ENCODE data around the gene PKP1. TPM values are rescaled to one million over a fixed set of nuclear protein-coding genes. Genes with fewer than 3 reads are reported as not detected.

Gene PKP1
- total and polyA plus RNA-seq, 10 of the 15 experiments (the other 5 are each of a cell fraction or from before 2014, with no cell fraction given), result 0.03 TPM; not detected in 9

DNA sequence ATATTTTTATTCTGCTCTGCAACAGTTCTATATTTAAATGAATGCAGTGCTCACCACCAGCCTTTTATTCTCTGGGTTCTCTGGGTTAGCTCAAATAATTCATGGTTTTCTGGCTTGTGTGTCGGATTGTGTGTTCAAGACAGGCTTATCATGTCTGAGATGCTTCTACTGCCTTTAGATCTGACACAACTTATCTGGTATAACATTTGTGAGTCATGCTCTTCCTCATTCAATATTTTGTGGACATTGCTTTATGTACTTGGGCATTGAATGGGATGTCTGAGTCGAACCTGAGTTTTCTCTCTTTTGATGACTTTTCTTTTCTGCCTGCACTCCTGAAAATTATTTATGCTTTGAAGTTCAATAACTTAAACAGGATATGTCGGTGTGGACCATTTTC is 17.6 kb upstream of the PKP1 start:
- intact Hi-C loops (cut with micrococcal nuclease; ENCODE audit: unreplicated experiment), result no loop called here
- H3K79me2 ChIP-seq (ENCODE audit: control insufficient read depth, insufficient read depth, low read length), result no peaks in the 10 kb centered on the region
- H3K36me3 ChIP-seq (ENCODE audit: control insufficient read depth in 2 of 2, insufficient read depth in 2 of 2, low read length in 1 of 2), result no peaks in the 10 kb centered on the region
- no peaks in the 10 kb centered on the region for H3K4me1 ChIP-seq (ENCODE audit: control insufficient read depth, insufficient read depth, low read length)
- 0% methylated on average over 3 of the region's 3 CpGs for WGBS (ENCODE audit: insufficient coverage, insufficient replicate concordance, low lambda C conversion rate, missing lambda C conversion rate)
- H3K9me3 ChIP-seq (replicated peaks; ENCODE audit: control insufficient read depth, insufficient read depth, low read length), result no peaks in the 10 kb centered on the region
- BruUV-seq (replicated peaks), result no TSS peak
- ChIA-PET POLR2A (no interaction called here), CTCF (no interaction called here), RAD21 (ENCODE audit: unreplicated experiment) (no interaction called here), SMC1A (ENCODE audit: uncharacterized antibody, unreplicated experiment) (interaction anchor here (0.6 to 1.1 kb wide), 2 partner anchors 12 to 109 kb away, joined by 3 read pairs; no protein-coding TSS in a partner anchor)
- no peaks in the 10 kb centered on the region; a peak in 3 of 4 replicates for H3K27me3 ChIP-seq (replicated peaks in 1 of 2; ENCODE audit: control insufficient read depth in 2 of 2, insufficient read depth in 2 of 2, low read length in 1 of 2)
- FAIRE-seq, result no peak
- in situ Hi-C loops (cut with MboI), result no loop called here
- no peak overlapping the region for H3K27ac ChIP-seq (ENCODE audit: control insufficient read depth, insufficient read depth)
- no peak overlapping the region for H3K4me2 ChIP-seq (ENCODE audit: control insufficient read depth, insufficient read depth)
- no peaks in the 10 kb centered on the region for H4K20me1 ChIP-seq (ENCODE audit: control insufficient read depth, insufficient read depth)
- DNase-seq (ENCODE audit: low read depth, low spot score), result no peak
- no peak for ATAC-seq
- no peak overlapping the region for H3K4me3 ChIP-seq
- H2AFZ ChIP-seq (ENCODE audit: control insufficient read depth, low read depth, low read length), result no peak overlapping the region
- H3K9ac ChIP-seq (ENCODE audit: control insufficient read depth, insufficient read depth, low read length), result no peak overlapping the region
- TF ChIP-seq, protein P1, sequence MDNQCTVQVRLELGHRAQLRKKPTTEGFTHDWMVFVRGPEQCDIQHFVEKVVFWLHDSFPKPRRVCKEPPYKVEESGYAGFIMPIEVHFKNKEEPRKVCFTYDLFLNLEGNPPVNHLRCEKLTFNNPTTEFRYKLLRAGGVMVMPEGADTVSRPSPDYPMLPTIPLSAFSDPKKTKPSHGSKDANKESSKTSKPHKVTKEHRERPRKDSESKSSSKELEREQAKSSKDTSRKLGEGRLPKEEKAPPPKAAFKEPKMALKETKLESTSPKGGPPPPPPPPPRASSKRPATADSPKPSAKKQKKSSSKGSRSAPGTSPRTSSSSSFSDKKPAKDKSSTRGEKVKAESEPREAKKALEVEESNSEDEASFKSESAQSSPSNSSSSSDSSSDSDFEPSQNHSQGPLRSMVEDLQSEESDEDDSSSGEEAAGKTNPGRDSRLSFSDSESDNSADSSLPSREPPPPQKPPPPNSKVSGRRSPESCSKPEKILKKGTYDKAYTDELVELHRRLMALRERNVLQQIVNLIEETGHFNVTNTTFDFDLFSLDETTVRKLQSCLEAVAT (IDR thresholded peaks at IDR 0.05), result no peak
- no peak for TF ChIP-seq FOXM1 (IDR thresholded peaks at IDR 0.05; ENCODE audit: low read depth, low read length)
- TF ChIP-seq, protein P2, sequence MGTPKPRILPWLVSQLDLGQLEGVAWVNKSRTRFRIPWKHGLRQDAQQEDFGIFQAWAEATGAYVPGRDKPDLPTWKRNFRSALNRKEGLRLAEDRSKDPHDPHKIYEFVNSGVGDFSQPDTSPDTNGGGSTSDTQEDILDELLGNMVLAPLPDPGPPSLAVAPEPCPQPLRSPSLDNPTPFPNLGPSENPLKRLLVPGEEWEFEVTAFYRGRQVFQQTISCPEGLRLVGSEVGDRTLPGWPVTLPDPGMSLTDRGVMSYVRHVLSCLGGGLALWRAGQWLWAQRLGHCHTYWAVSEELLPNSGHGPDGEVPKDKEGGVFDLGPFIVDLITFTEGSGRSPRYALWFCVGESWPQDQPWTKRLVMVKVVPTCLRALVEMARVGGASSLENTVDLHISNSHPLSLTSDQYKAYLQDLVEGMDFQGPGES (IDR thresholded peaks at IDR 0.05), result no peak
- TF ChIP-seq ZNF217 (IDR thresholded peaks at IDR 0.05), result no peak
- TF ChIP-seq SMC3 (IDR thresholded peaks at IDR 0.05; ENCODE audit: borderline replicate concordance, low read length), result no peak
- TF ChIP-seq, protein P3, sequence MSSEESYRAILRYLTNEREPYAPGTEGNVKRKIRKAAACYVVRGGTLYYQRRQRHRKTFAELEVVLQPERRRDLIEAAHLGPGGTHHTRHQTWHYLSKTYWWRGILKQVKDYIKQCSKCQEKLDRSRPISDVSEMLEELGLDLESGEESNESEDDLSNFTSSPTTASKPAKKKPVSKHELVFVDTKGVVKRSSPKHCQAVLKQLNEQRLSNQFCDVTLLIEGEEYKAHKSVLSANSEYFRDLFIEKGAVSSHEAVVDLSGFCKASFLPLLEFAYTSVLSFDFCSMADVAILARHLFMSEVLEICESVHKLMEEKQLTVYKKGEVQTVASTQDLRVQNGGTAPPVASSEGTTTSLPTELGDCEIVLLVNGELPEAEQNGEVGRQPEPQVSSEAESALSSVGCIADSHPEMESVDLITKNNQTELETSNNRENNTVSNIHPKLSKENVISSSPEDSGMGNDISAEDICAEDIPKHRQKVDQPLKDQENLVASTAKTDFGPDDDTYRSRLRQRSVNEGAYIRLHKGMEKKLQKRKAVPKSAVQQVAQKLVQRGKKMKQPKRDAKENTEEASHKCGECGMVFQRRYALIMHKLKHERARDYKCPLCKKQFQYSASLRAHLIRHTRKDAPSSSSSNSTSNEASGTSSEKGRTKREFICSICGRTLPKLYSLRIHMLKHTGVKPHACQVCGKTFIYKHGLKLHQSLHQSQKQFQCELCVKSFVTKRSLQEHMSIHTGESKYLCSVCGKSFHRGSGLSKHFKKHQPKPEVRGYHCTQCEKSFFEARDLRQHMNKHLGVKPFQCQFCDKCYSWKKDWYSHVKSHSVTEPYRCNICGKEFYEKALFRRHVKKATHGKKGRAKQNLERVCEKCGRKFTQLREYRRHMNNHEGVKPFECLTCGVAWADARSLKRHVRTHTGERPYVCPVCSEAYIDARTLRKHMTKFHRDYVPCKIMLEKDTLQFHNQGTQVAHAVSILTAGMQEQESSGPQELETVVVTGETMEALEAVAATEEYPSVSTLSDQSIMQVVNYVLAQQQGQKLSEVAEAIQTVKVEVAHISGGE (CRISPR knock-in tag; IDR thresholded peaks at IDR 0.05), result no peak
- TF ChIP-seq, protein P4, sequence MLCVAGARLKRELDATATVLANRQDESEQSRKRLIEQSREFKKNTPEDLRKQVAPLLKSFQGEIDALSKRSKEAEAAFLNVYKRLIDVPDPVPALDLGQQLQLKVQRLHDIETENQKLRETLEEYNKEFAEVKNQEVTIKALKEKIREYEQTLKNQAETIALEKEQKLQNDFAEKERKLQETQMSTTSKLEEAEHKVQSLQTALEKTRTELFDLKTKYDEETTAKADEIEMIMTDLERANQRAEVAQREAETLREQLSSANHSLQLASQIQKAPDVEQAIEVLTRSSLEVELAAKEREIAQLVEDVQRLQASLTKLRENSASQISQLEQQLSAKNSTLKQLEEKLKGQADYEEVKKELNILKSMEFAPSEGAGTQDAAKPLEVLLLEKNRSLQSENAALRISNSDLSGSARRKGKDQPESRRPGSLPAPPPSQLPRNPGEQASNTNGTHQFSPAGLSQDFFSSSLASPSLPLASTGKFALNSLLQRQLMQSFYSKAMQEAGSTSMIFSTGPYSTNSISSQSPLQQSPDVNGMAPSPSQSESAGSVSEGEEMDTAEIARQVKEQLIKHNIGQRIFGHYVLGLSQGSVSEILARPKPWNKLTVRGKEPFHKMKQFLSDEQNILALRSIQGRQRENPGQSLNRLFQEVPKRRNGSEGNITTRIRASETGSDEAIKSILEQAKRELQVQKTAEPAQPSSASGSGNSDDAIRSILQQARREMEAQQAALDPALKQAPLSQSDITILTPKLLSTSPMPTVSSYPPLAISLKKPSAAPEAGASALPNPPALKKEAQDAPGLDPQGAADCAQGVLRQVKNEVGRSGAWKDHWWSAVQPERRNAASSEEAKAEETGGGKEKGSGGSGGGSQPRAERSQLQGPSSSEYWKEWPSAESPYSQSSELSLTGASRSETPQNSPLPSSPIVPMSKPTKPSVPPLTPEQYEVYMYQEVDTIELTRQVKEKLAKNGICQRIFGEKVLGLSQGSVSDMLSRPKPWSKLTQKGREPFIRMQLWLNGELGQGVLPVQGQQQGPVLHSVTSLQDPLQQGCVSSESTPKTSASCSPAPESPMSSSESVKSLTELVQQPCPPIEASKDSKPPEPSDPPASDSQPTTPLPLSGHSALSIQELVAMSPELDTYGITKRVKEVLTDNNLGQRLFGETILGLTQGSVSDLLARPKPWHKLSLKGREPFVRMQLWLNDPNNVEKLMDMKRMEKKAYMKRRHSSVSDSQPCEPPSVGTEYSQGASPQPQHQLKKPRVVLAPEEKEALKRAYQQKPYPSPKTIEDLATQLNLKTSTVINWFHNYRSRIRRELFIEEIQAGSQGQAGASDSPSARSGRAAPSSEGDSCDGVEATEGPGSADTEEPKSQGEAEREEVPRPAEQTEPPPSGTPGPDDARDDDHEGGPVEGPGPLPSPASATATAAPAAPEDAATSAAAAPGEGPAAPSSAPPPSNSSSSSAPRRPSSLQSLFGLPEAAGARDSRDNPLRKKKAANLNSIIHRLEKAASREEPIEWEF (IDR thresholded peaks at IDR 0.05; ENCODE audit: insufficient replicate concordance, low read depth, low read length), result no peak
- TF ChIP-seq MTA3 (IDR thresholded peaks at IDR 0.05; ENCODE audit: borderline replicate concordance, low read length), result no peak
- TF ChIP-seq FOXK2 (IDR thresholded peaks at IDR 0.05), result no peak
- TF ChIP-seq, protein P5, sequence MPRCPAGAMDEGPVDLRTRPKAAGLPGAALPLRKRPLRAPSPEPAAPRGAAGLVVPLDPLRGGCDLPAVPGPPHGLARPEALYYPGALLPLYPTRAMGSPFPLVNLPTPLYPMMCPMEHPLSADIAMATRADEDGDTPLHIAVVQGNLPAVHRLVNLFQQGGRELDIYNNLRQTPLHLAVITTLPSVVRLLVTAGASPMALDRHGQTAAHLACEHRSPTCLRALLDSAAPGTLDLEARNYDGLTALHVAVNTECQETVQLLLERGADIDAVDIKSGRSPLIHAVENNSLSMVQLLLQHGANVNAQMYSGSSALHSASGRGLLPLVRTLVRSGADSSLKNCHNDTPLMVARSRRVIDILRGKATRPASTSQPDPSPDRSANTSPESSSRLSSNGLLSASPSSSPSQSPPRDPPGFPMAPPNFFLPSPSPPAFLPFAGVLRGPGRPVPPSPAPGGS (IDR thresholded peaks at IDR 0.05; ENCODE audit: borderline replicate concordance, insufficient read depth, low read depth, low read length, poor library complexity, severe bottlenecking), result no peak
